Neural cell (in vitro differentiated cells): Measurements from ENCODE around the gene TXNDC16. TPM values are rescaled to one million over a fixed set of nuclear protein-coding genes. Genes with fewer than 3 reads are reported as not detected.

Experiments
- H2AFZ ChIP-seq: fragments of 200-600, 300-800 bp; sonication (generic), shearing (Covaris generic); 2 replicates; pipeline ENCODE4 v1.6.0; 2014; ENCODE audit warnings: low read depth, mild to moderate bottlenecking, antibody characterized with exemption, low read length, moderate library complexity
- H3F3A ChIP-seq: fragments of 200-600 bp; shearing (Covaris generic); 2 replicates; pipeline ENCODE4 v1.6.1; 2016; ENCODE audit warnings: mild to moderate bottlenecking, moderate library complexity, mixed read lengths, antibody characterized with exemption, low read length; ENCODE audit not compliant: insufficient read depth, poor library complexity, severe bottlenecking
- H3K27ac ChIP-seq: fragments of 200-600, 300-800 bp; sonication (generic), shearing (Covaris generic); 2 replicates; pipeline ENCODE4 v1.5.1; 2014; ENCODE audit warnings: mild to moderate bottlenecking, low read length, moderate library complexity
- H3K27me3 ChIP-seq: fragments of 300-800, 200-600 bp; sonication (generic), shearing (Covaris generic); 2 replicates; pipeline ENCODE4 v1.6.0; 2014; ENCODE audit warnings: mild to moderate bottlenecking, low read depth, low read length, moderate library complexity; ENCODE audit not compliant: insufficient read depth
- H3K36me3 ChIP-seq: fragments of 300-800, 200-600 bp; sonication (generic), shearing (Covaris generic); 2 replicates; pipeline ENCODE4 v1.5.1; 2014; ENCODE audit warnings: mild to moderate bottlenecking, antibody characterized with exemption, low read length, moderate library complexity; ENCODE audit not compliant: insufficient read depth
- H3K4me2 ChIP-seq: fragments of 300-800, 200-600 bp; sonication (generic), shearing (Covaris generic); 2 replicates; pipeline ENCODE4 v1.6.0; 2014; ENCODE audit warnings: mild to moderate bottlenecking, low read length
- H3K4me3 ChIP-seq: fragments of 300-800, 200-600 bp; sonication (generic), shearing (Covaris generic); 2 replicates; pipeline ENCODE4 v1.5.1; 2014; ENCODE audit warnings: mild to moderate bottlenecking, low read length, moderate library complexity
- H3K79me2 ChIP-seq: fragments of 200-600 bp; shearing (Covaris generic); replicated peaks from 2 replicates; pipeline ENCODE4 v1.6.0; 2014; ENCODE audit warnings: mild to moderate bottlenecking, low read length, moderate library complexity; ENCODE audit not compliant: insufficient read depth
- H3K9ac ChIP-seq: fragments of 300-800, 200-600 bp; sonication (generic), shearing (Covaris generic); 2 replicates; pipeline ENCODE4 v1.6.1; 2016; ENCODE audit warnings: mild to moderate bottlenecking, low read length, mixed read lengths
- H3K9me2 ChIP-seq: fragments of 200-600 bp; shearing (Covaris generic); 2 replicates; pipeline ENCODE4 v1.6.1; 2016; ENCODE audit warnings: mild to moderate bottlenecking, low read length, mixed read lengths; ENCODE audit not compliant: insufficient read depth
- H3K9me3 ChIP-seq: fragments of 200-600, 300-800 bp; sonication (generic), shearing (Covaris generic); 2 replicates; pipeline ENCODE4 v1.6.1; 2016; ENCODE audit warnings: mild to moderate bottlenecking, mixed run types, low read length, moderate library complexity, mixed read lengths
- H4K20me1 ChIP-seq: fragments of 200-600 bp; shearing (Covaris generic); 2 replicates; pipeline ENCODE4 v1.6.1; 2016; ENCODE audit warnings: mild to moderate bottlenecking, mixed run types; ENCODE audit not compliant: insufficient read depth
- EP300 ChIP-seq: fragments of 450-650 bp; conservative IDR thresholded peaks from 2 replicates; pipeline ENCODE4 v1.6.1; 2014; ENCODE audit warnings: antibody characterized with exemption, mild to moderate bottlenecking, moderate library complexity; ENCODE audit not compliant: poor library complexity, severe bottlenecking
- EZH2 ChIP-seq: fragments of 200-600, 300-800 bp; shearing (Covaris generic), sonication (generic); IDR thresholded peaks from 2 replicates; pipeline ENCODE4 v1.6.1; 2014; ENCODE audit warnings: antibody characterized with exemption, low read length, borderline replicate concordance, mild to moderate bottlenecking; ENCODE audit not compliant: insufficient read depth, poor library complexity, severe bottlenecking
- MXI1 ChIP-seq: fragments of 450-650 bp; conservative IDR thresholded peaks from 2 replicates; pipeline ENCODE4 v1.6.1; 2014; ENCODE audit warnings: antibody characterized with exemption, mild to moderate bottlenecking; ENCODE audit not compliant: poor library complexity, severe bottlenecking
- POLR2AphosphoS5 ChIP-seq: IDR thresholded peaks from 2 replicates; pipeline ENCODE4 v1.6.1; 2012
- RAD21 ChIP-seq: fragments of 450-650 bp; conservative IDR thresholded peaks from 2 replicates; pipeline ENCODE4 v1.6.1; 2014; ENCODE audit warnings: antibody characterized with exemption, mild to moderate bottlenecking, moderate library complexity
- REST ChIP-seq: IDR thresholded peaks from 2 replicates; pipeline ENCODE4 v1.6.1; 2012; ENCODE audit warnings: borderline replicate concordance
- SMC3 ChIP-seq: fragments of 450-650 bp; conservative IDR thresholded peaks from 2 replicates; pipeline ENCODE4 v1.6.1; 2014; ENCODE audit warnings: antibody characterized with exemption, mild to moderate bottlenecking, moderate library complexity; ENCODE audit not compliant: poor library complexity
- TAF1 ChIP-seq: IDR thresholded peaks from 2 replicates; pipeline ENCODE4 v1.6.1; 2012; ENCODE audit warnings: low read depth
- polyA plus RNA-seq: library from polyadenylated mRNA; depleted of rRNA; stranded (reverse); fragments of >200 nt; gene quantifications from 2 replicates; pipeline ENCODE4 v1.2.3, GENCODE V29; 2014
- TF ChIP-seq, protein P1 (sequence below): fragments of 450-650 bp; IDR thresholded peaks from 2 replicates; pipeline ENCODE4 v1.5.1; 2014; ENCODE audit warnings: antibody characterized with exemption, mild to moderate bottlenecking, moderate library complexity; ENCODE audit not compliant: poor library complexity, severe bottlenecking

The TXNDC16 gene
- polyA plus RNA-seq, 1 donor from 2014 or later: 58.4 TPM

DNA sequence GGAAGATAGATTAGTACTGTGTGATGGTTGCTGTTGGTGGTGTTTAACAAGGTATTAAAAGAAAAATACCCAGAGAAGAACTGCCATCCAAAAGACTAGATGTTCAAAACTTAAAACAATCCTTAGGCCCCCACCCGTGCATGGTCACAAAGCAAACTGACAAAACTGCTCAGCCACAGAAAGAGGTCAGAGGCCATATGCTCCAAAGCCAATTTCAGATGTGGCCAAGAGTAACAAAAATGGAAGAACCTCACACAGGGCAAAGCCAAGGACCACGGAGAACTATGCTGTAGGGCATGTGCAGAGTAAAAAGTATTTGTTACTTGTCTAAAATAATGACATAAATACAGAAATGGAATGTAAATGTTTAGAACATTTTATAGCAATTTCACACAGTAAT, 5.3 kb downstream of the TXNDC16 start:
- Histone ChIP-seq H3K9me3 (no peaks in the 10 kb centered on the region), H3K36me3 (peaks cover 5% of the 10 kb centered on the region), H3K79me2 (peaks cover 50% of the 10 kb centered on the region), H3K9me2 (no peaks in the 10 kb centered on the region), H2AFZ (no peak overlapping the region), H3K4me2 (no peak overlapping the region), H3K27ac (no peak overlapping the region), H3K27me3 (no peaks in the 10 kb centered on the region), H3K9ac (no peak overlapping the region), H3F3A (peaks cover 11% of the 10 kb centered on the region), H4K20me1 (no peaks in the 10 kb centered on the region), H3K4me3 (no peak overlapping the region)
- TF ChIP-seq REST (no peak), EZH2 (no peak), MXI1 (no peak), EP300 (no peak), RAD21 (no peak), POLR2AphosphoS5 (no peak), TAF1 (no peak), SMC3 (no peak)
- TF ChIP-seq, protein P1, sequence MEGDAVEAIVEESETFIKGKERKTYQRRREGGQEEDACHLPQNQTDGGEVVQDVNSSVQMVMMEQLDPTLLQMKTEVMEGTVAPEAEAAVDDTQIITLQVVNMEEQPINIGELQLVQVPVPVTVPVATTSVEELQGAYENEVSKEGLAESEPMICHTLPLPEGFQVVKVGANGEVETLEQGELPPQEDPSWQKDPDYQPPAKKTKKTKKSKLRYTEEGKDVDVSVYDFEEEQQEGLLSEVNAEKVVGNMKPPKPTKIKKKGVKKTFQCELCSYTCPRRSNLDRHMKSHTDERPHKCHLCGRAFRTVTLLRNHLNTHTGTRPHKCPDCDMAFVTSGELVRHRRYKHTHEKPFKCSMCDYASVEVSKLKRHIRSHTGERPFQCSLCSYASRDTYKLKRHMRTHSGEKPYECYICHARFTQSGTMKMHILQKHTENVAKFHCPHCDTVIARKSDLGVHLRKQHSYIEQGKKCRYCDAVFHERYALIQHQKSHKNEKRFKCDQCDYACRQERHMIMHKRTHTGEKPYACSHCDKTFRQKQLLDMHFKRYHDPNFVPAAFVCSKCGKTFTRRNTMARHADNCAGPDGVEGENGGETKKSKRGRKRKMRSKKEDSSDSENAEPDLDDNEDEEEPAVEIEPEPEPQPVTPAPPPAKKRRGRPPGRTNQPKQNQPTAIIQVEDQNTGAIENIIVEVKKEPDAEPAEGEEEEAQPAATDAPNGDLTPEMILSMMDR: no peak

GRCh38 chr14:52546318-52546670, 6.0 kb downstream of the TXNDC16 start:
- Histone ChIP-seq H3K9ac (no peak overlapping the region), H3K4me2 (no peak overlapping the region), H3F3A (peaks cover 8% of the 10 kb centered on the region), H3K9me3 (no peaks in the 10 kb centered on the region), H3K27me3 (no peaks in the 10 kb centered on the region), H3K79me2 (peaks cover 49% of the 10 kb centered on the region), H4K20me1 (no peaks in the 10 kb centered on the region), H3K27ac (no peak overlapping the region), H3K9me2 (no peaks in the 10 kb centered on the region), H3K4me3 (no peak overlapping the region), H2AFZ (no peak overlapping the region), H3K36me3 (peaks cover 5% of the 10 kb centered on the region)
- TF ChIP-seq RAD21 (no peak), POLR2AphosphoS5 (no peak), EP300 (no peak), EZH2 (no peak)
- TF ChIP-seq, protein P1: no peak
